Germinal center (tissue), 1 donor: ENCODE results near the gene FRS2.

Experiments
- DNase-seq: peaks from one replicate; pipeline ENCODE4 v3.0.0; 2012; ENCODE audit warnings: mixed read lengths, low spot score

FRS2 gene

GRCh38 chr12:69527506-69528272 lies 57.5 kb downstream of the FRS2 start:
- no peak for DNase-seq

- no peak for DNase-seq
Measured at GRCh38 chr12:69529021-69529420, 58.8 kb downstream of the FRS2 start.

GRCh38 chr12:69533844-69534243 lies 63.7 kb downstream of the FRS2 start:
- DNase-seq = no peak

DNA sequence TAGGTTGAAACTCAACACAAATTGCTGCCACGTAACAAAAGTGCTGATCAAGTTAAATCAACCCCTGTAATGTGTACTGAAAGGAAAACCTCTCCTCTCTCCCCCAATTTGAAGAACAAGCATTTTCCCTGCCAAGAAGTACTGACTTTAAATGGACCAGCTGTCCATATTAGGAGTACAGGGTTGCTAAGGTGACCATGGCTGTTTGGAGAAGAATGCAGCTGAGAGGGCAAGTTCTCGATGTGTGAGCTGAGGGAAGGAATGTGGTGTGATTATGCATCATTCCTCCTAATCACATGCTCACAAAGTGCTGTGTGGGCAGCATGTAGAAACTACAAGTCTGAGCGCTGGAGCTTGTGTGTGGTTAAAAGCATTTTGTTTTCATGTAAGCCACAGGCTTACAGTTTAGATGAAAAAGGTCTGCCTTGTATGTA lies 64.2 kb downstream of the FRS2 start:
- DNase-seq = no peak

GRCh38 chr12:69540987-69541386 lies 70.8 kb downstream of the FRS2 start:
- no peak for DNase-seq

GRCh38 chr12:69544087-69544486 lies 73.9 kb downstream of the FRS2 start:
- no peak for DNase-seq

DNA sequence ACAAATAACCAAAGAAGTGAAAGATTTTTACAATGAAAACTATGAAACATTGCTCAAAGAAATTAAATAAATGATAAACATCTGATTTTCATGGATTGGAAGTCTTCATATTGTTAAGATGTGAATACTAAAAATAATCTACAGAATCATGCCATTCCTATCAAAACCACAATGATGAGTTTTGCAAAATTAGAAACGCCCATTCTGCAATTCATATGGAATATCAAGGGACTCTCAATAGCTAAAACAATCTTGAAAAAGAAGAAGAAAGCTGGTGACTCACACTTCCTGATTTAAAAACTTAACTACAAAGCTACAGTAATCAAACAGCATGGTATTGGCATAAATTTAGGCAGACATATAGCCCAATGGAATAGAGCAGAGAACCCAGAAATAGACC lies 74.9 kb downstream of the FRS2 start:
- no peak for DNase-seq

GRCh38 chr12:69546693-69547438 lies 76.7 kb downstream of the FRS2 start:
- no peak for DNase-seq

DNA sequence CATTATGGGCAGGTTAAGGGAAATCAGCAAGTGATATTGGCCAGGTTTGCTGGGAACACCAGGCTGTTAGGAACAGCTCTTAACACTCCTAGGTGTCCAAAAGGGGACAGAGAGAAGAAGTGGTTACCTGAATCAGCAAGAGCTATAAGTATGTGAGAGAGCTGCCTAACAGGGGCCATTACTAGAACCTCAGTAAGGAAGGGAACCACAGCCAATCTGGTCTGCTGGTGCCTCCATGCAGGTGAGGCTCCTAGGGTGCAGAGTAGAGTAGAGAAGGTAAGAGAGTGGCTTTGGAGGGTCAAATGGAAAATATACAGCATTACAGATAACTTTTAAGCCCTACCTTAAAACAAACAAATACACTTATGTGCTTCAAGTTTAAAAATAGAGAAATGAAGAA lies 78.5 kb downstream of the FRS2 start:
- DNase-seq = no peak

GRCh38 chr12:69550569-69551350 lies 80.6 kb downstream of the FRS2 start:
- DNase-seq = no peak

DNA sequence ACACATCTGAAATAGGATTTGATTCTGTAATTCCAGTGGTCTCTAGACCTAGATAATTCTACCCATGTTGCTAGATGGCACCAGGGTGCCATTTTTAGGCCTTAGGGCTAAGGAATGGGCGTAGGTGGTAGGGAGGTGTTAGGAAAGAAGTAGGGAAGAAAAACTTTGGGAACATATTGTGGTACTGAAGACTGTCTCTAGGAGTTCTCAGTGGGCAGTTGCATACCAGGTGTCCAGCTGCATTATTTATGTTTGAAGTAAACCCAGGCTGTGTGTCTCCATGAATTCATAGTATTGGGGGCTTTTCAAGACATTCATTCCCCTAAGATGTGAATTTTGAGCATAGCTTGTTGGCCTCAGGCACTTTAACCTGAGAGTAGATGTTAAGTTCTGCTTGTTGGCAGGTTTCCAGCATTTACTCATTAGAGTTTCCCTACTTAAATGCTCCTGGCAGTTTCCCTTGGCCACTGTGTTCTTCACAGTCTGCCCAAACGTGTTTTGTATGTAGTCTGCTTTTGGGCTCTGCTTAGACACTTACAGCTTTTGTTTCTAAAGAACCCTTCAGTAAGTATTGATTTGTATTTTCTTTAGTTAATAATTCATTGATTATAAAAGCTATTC lies 83.5 kb downstream of the FRS2 start:
- no peak for DNase-seq

GRCh38 chr12:69555461-69555860 lies 85.3 kb downstream of the FRS2 start:
- no peak for DNase-seq

DNA sequence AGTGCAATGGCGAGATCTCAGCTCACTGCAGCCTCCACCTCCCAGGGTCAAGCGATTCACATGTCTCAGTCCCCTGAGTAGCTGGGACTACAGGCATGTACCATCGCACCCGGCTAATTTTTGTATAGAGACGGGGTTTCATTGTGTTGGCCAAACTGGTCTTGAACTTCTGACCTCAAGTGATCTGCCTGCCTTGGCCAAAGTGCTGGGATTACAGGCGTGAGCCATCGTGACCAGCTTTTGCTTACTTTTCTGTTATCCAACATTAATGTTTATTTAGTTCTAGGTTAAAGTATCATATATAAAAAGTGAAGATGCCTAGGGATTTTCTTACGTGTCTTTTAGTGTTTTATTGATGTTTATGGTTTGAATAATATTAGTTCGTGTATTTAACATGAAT lies 86.2 kb downstream of the FRS2 start:
- DNase-seq = no peak

DNA sequence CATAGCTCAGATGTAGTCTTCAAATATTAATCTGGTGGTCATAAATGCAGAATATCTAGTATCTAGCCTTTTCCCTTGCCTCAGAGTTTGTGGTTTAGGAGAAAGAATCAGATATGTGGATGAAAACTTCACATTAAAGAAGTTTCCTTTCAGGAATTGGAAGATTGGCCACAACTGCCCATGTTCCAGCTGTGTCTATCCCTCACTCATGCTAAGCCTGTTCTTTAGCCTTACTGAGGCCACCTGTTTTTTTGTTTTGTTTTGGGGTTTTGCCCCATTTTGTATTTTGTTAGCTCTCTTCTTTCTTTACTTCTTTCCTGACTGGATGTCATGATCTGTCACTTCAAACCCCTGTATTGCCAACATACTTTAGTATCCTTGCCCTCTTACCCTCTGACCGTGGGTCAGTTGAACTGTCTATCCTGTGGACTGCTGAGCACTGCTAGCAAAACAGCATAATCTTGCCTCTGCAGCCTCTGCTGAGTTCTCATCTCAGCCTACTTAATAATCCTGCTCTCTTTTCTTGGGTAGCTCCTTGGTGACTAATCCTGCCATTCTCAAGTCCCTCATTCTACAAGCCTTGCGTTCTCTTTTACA lies 93.1 kb downstream of the FRS2 start:
- no peak for DNase-seq

- DNase-seq = no peak
Measured at GRCh38 chr12:69566603-69567002, 96.4 kb downstream of the FRS2 start.

GRCh38 chr12:69569236-69569635 lies 99.0 kb downstream of the FRS2 start:
- DNase-seq = no peak

DNA sequence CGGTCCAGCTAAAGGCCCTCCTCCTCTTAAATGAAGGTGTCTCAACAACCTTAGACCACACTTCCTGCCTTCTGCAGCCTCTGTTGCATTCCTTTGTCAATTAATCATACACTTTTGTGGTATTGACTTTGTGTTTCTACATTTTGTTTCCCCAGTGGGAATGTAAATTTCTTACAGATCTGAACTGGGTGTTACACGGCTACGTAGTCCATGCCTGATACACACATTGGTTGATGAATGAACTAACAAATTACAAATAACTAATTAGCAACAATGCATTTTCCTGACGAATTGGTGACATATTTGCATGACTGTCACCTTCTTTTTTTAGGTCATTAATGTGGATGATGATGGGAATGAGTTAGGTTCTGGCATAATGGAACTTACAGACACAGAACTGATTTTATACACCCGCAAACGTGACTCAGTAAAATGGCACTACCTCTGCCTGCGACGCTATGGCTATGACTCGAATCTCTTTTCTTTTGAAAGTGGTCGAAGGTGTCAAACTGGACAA lies 99.9 kb downstream of the FRS2 start:
- DNase-seq = no peak

DNA sequence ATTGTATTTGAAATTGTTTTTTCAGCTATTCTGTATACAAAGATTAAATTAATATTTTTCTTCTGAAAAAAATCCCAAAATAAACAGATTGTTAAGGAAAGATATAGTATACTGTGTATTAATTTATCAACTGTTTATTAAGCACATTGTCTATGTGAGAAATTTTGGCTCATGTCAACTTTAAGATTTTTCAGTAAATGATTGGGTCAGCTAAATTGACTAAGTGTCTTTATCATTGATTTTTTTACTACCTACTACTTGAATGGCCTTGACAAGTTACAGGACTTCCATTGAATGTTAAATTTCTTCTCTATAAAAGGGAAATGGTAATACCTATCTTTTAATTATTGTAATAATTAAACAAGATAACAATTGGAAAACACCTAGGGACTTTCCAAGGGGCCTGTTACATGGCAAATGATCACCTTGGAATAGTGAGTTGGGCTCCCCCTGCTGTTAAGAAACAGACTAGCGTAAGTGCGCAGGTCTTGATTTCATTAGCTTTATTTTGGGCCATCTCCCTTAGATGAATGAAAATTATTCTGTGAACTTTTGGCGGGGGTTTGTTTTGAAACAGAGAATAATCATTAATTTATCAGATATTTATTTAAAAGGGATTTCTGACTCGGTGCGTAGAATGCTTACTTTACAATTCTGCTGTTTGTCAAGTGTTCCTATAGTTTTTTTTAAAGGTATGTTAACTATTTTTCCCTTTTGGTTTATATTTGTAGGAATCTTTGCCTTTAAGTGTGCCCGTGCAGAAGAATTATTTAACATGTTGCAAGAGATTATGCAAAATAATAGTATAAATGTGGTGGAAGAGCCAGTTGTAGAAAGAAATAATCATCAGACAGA lies 100.6 kb downstream of the FRS2 start:
- peak; percentile 45 for DNase-seq

DNA sequence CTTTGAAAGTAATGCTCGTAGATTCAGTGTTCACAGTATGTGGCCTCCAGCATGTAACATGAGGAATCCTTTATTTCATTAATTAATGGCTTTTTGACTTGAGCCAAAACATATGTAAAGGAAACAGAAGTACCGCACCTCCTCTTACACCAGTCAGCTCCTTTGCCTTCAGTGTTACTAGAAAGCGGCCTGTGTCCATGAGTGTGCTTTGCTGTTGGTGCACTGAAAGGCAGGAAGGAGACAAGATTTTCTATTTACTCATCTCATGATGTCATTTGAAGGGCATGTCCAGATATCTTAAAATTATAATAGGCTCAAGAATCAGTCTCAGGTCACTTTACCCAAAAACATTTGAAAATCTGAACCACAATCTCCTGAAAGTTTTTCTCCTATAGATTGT lies 105.2 kb downstream of the FRS2 start:
- DNase-seq = no peak

- DNase-seq = peak; percentile 22
Measured at GRCh38 chr12:69578283-69578682, 108.1 kb downstream of the FRS2 start.

- DNase-seq = no peak
Measured at GRCh38 chr12:69579029-69579428, 108.8 kb downstream of the FRS2 start.
